ENCODE measurements around the gene FRMD7.
A peak's percentile ranks its signal among the peaks of the same experiment; 100 is the strongest.
"Not testable (repeated sequence)": the region's sequence is repeated elsewhere in the genome, so short reads cannot be mapped to it uniquely, and the experiment has no call there.

Gene FRMD7

GRCh38 chrX:132092439-132093065 lies 35.3 kb downstream of the FRMD7 start:
- peak; percentile 44 for DNase-seq

GRCh38 chrX:132090403-132091159 lies 37.2 kb downstream of the FRMD7 start:
- no peak for DNase-seq

GRCh38 chrX:132088864-132089263 lies 39.0 kb downstream of the FRMD7 start:
- no peak for DNase-seq

GRCh38 chrX:132086672-132087071 lies 41.1 kb downstream of the FRMD7 start:
- no peak for DNase-seq

- no peak for DNase-seq
These were observed 42.0 kb downstream of the FRMD7 start for GRCh38 chrX:132085786-132086185.

GRCh38 chrX:132077912-132078311 lies 49.9 kb downstream of the FRMD7 start:
- no peak for DNase-seq

- no peak for DNase-seq
These were observed 50.4 kb downstream of the FRMD7 start for GRCh38 chrX:132077414-132077813.

- DNase-seq = no peak
These were observed 56.6 kb downstream of the FRMD7 start for GRCh38 chrX:132071254-132071653.

GRCh38 chrX:132068405-132068804 lies 59.4 kb downstream of the FRMD7 start:
- DNase-seq = no peak

- DNase-seq = no peak
These were observed 64.0 kb downstream of the FRMD7 start for GRCh38 chrX:132063862-132064261.

- DNase-seq = no peak
These were observed 64.5 kb downstream of the FRMD7 start for GRCh38 chrX:132063334-132063733.

GRCh38 chrX:132059973-132060540 lies 67.8 kb downstream of the FRMD7 start:
- DNase-seq = no peak

GRCh38 chrX:132058975-132059374 lies 68.8 kb downstream of the FRMD7 start:
- DNase-seq = no peak

- no peak for DNase-seq
These were observed 69.8 kb downstream of the FRMD7 start for GRCh38 chrX:132058050-132058449.

- not testable (repeated sequence) for DNase-seq
These were observed 76.0 kb downstream of the FRMD7 start for GRCh38 chrX:132051778-132052177.

GRCh38 chrX:132046533-132046932 lies 81.3 kb downstream of the FRMD7 start:
- DNase-seq = no peak

- no peak for DNase-seq
These were observed 82.4 kb downstream of the FRMD7 start for GRCh38 chrX:132045456-132045855.

GRCh38 chrX:132044953-132045352 lies 82.9 kb downstream of the FRMD7 start:
- no peak for DNase-seq

GRCh38 chrX:132043977-132044376 lies 83.8 kb downstream of the FRMD7 start:
- no peak for DNase-seq

- DNase-seq = no peak
These were observed 86.8 kb downstream of the FRMD7 start for GRCh38 chrX:132041015-132041414.

GRCh38 chrX:132040066-132040465 lies 87.8 kb downstream of the FRMD7 start:
- DNase-seq = no peak

- no peak for DNase-seq
These were observed 90.3 kb downstream of the FRMD7 start for GRCh38 chrX:132037479-132037993.

- DNase-seq = no peak
These were observed 93.2 kb downstream of the FRMD7 start for GRCh38 chrX:132034648-132035047.

- no peak for DNase-seq
These were observed 94.7 kb downstream of the FRMD7 start for GRCh38 chrX:132033166-132033565.

Measured in activated CD8-positive, alpha-beta memory T cell treated with anti-CD3 and anti-CD28 coated beads, Interleukin-2, amount 50 U/mL, for 4 hours (primary cell).